ENCODE measurements around the gene ALKAL2. TPM values are rescaled to one million over a fixed set of nuclear protein-coding genes. Genes with fewer than 3 reads are reported as not detected.

The ALKAL2 gene
- total and polyA plus RNA-seq, 2 experiments from 2014 or later, result 2.9 to 27.5 TPM

DNA sequence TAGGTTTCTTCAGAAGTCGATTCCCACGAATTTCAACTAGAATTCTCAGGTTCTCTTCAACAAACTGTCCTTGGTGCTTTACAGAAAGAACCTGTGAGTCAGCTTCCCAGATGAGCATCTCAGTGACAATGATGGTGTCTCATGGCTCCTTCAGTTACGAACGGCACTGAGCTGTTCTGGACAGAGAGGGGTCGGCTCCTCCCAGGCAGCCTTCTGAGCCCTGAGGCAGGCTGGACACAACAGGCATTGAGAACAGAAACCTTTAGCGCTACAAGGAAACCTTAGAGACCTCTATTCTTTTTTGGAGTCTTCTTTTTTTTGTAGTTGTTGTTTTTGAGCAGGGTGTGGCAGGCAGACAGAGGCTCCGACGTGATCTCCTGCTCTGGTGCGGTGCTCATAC, 35.1 kb upstream of the ALKAL2 start:
- no peaks in the 10 kb centered on the region for H3K9me3 ChIP-seq (ENCODE audit: low read depth)
- TF ChIP-seq CTCF (IDR thresholded peaks at IDR 0.05; ENCODE audit: poor library complexity) (no peak), EZH2 (IDR thresholded peaks at IDR 0.05; ENCODE audit: borderline replicate concordance) (no peak), EZH2phosphoT487 (IDR thresholded peaks at IDR 0.05; ENCODE audit: low read depth, severe bottlenecking, unreplicated experiment) (no peak)
- H3K4me3 ChIP-seq, result no peak overlapping the region
- no peaks in the 10 kb centered on the region for H4K20me1 ChIP-seq (ENCODE audit: insufficient read depth, poor library complexity, severe bottlenecking)
- H2AFZ ChIP-seq, result no peak overlapping the region
- no peaks in the 10 kb centered on the region for H3K4me1 ChIP-seq (ENCODE audit: insufficient read depth)
- H3K27me3 ChIP-seq, result no peaks in the 10 kb centered on the region
- H3K9me2 ChIP-seq (replicated peaks; ENCODE audit: insufficient read depth), result no peaks in the 10 kb centered on the region
- no peak for DNase-seq (ENCODE audit: low spot score)
- H3K4me2 ChIP-seq, result no peak overlapping the region
- H3K36me3 ChIP-seq (replicated peaks; ENCODE audit: insufficient read depth, low read depth), result no peaks in the 10 kb centered on the region
- 75% methylated on average over 9 of the region's 9 CpGs for WGBS (ENCODE audit: low lambda C conversion rate, missing lambda C conversion rate)
- no peak overlapping the region for H3K27ac ChIP-seq
- H3K79me2 ChIP-seq, result no peaks in the 10 kb centered on the region

DNA sequence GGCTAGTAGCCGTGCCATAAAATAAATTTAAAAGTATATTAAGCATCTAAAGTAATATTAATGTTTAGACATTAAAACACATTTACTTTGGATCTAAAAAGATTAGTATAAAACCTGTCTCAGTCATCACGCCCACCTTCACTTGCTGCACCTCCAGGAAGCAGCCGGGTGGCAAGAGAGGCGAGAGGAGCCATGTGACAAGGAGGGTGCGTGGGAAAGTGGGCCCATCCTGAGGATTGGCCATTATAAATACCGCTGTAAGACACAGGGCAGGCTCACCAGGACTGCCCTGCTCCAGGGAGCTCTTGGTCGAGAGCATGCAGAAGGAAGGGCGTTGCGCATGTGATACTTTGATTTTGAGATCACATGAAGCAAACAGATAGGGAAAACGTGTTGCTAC, 34.4 kb upstream of the ALKAL2 start:
- no peak for DNase-seq (ENCODE audit: low spot score)
- no peak for TF ChIP-seq EZH2 (IDR thresholded peaks at IDR 0.05; ENCODE audit: borderline replicate concordance)
- TF ChIP-seq EZH2phosphoT487 (IDR thresholded peaks at IDR 0.05; ENCODE audit: low read depth, severe bottlenecking, unreplicated experiment), result no peak
- Histone ChIP-seq H2AFZ (no peak overlapping the region), H3K27me3 (no peaks in the 10 kb centered on the region), H3K79me2 (no peaks in the 10 kb centered on the region), H4K20me1 (ENCODE audit: insufficient read depth, poor library complexity, severe bottlenecking) (no peaks in the 10 kb centered on the region), H3K9me3 (ENCODE audit: low read depth) (no peaks in the 10 kb centered on the region), H3K27ac (no peak overlapping the region), H3K4me2 (no peak overlapping the region), H3K4me1 (ENCODE audit: insufficient read depth) (no peaks in the 10 kb centered on the region), H3K36me3 (replicated peaks; ENCODE audit: insufficient read depth, low read depth) (no peaks in the 10 kb centered on the region), H3K9me2 (replicated peaks; ENCODE audit: insufficient read depth) (no peaks in the 10 kb centered on the region), H3K4me3 (no peak overlapping the region)
- WGBS (ENCODE audit: low lambda C conversion rate, missing lambda C conversion rate), result 83% methylated on average over 10 of the region's 10 CpGs

- no peak overlapping the region for H3K4me3 ChIP-seq
- H3K4me2 ChIP-seq, result no peak overlapping the region
- WGBS (ENCODE audit: low lambda C conversion rate, missing lambda C conversion rate), result 92% methylated on average over 4 of the region's 4 CpGs
Measured at GRCh38 chr2:320561-320960, 32.7 kb upstream of the ALKAL2 start.

More at GRCh38 chr2:320561-320960, 32.7 kb upstream of the ALKAL2 start:
- no peaks in the 10 kb centered on the region for H3K9me2 ChIP-seq (replicated peaks; ENCODE audit: insufficient read depth)
- TF ChIP-seq EZH2 (IDR thresholded peaks at IDR 0.05; ENCODE audit: borderline replicate concordance), result no peak
- TF ChIP-seq EZH2phosphoT487 (IDR thresholded peaks at IDR 0.05; ENCODE audit: low read depth, severe bottlenecking, unreplicated experiment), result no peak
- no peak for TF ChIP-seq CTCF (IDR thresholded peaks at IDR 0.05; ENCODE audit: poor library complexity)
- no peaks in the 10 kb centered on the region for H3K27me3 ChIP-seq
- H2AFZ ChIP-seq, result no peak overlapping the region
- no peaks in the 10 kb centered on the region for H4K20me1 ChIP-seq (ENCODE audit: insufficient read depth, poor library complexity, severe bottlenecking)
- no peak for DNase-seq (ENCODE audit: low spot score)
- no peaks in the 10 kb centered on the region for H3K9me3 ChIP-seq (ENCODE audit: low read depth)
- no peaks in the 10 kb centered on the region for H3K36me3 ChIP-seq (replicated peaks; ENCODE audit: insufficient read depth, low read depth)
- no peak overlapping the region for H3K27ac ChIP-seq
- no peaks in the 10 kb centered on the region for H3K79me2 ChIP-seq
- H3K4me1 ChIP-seq (ENCODE audit: insufficient read depth), result no peaks in the 10 kb centered on the region
